GM12878 (cell line): ENCODE results near the gene PI4KA. TPM values are rescaled to one million over a fixed set of nuclear protein-coding genes. Genes with fewer than 3 reads are reported as not detected.

Source experiments
- ATAC-seq: fragments of 200-7000 bp; cut with Tn5 transposase; 3 replicates; pipeline ENCODE4 v1.9.1; 2020; ENCODE audit warnings: mild to moderate bottlenecking, moderate library complexity
- BruUV-seq: library from RNA; stranded (reverse); fragments of 400-500 nt; replicated peaks from 2 replicates; lab custom pipeline; 2021; lab: Mats Ljungman, UMichigan
- CTCF ChIA-PET: fragments of 300-600 bp; sonication (Branson Sonifier 250); formaldehyde crosslinking; extraction: SDS; loops from one replicate; lab custom pipeline; 2021; ENCODE audit warnings: inconsistent platforms; lab: Yijun Ruan, JAX
- POLR2A ChIA-PET: fragments of 350-600 bp; formaldehyde crosslinking; extraction: SDS; loops from one replicate; lab custom pipeline; 2021; ENCODE audit warnings: inconsistent platforms; lab: Charles Lee
- RAD21 ChIA-PET: fragments of 300-600 bp; sonication (Branson Sonifier 250); formaldehyde crosslinking; loops from one replicate; lab custom pipeline; 2023; ENCODE audit warnings: antibody characterized with exemption; ENCODE audit not compliant: unreplicated experiment; lab: Charles Lee
- SMC1A ChIA-PET: fragments of 300-600 bp; sonication (Branson Sonifier 250); formaldehyde crosslinking; loops from one replicate; lab custom pipeline; 2023; ENCODE audit not compliant: unreplicated experiment, uncharacterized antibody; lab: Charles Lee
- DNase-seq: peaks from one replicate; pipeline ENCODE4 v3.0.0-alpha.2; 2011; ENCODE audit warnings: low read depth, low spot score
- FAIRE-seq: peaks from 3 replicates; lab custom pipeline; 2011; peaks lifted over from hg19 to GRCh38; lab: Jason Lieb, UNC
- H2AFZ ChIP-seq: 2 replicates; pipeline ENCODE4 v1.6.0; 2011; ENCODE audit warnings: low read depth, low read length, control low read depth; ENCODE audit not compliant: control insufficient read depth
- H3K27ac ChIP-seq: 2 replicates; pipeline ENCODE4 v1.5.1; 2011; ENCODE audit warnings: control low read depth; ENCODE audit not compliant: control insufficient read depth, insufficient read depth
- H3K27me3 ChIP-seq, 2 experiments: replicated peaks in 1 of 2; 2 replicates each; pipeline versions ENCODE4 v1.6.0 to v1.6.1; 2011; ENCODE audit warnings: low read length in 1 of 2; ENCODE audit not compliant: control insufficient read depth in 2 of 2, insufficient read depth in 2 of 2
- H3K36me3 ChIP-seq, 2 experiments: 2 replicates each; pipeline ENCODE4 v1.5.1; 2011; ENCODE audit warnings: low read length in 1 of 2; ENCODE audit not compliant: control insufficient read depth in 2 of 2, insufficient read depth in 2 of 2
- H3K4me1 ChIP-seq: 2 replicates; pipeline ENCODE4 v1.6.1; 2011; ENCODE audit warnings: mild to moderate bottlenecking, low read length, moderate library complexity, mixed read lengths; ENCODE audit not compliant: control insufficient read depth, insufficient read depth
- H3K4me2 ChIP-seq: 2 replicates; pipeline ENCODE4 v1.6.0; 2011; ENCODE audit warnings: control low read depth; ENCODE audit not compliant: control insufficient read depth, insufficient read depth
- H3K4me3 ChIP-seq: fragments of 200-600 bp; sonication (generic); 2 replicates; pipeline ENCODE4 v1.5.1; 2016
- H3K79me2 ChIP-seq: 2 replicates; pipeline ENCODE4 v1.6.0; 2011; ENCODE audit warnings: low read length; ENCODE audit not compliant: control insufficient read depth, insufficient read depth
- H3K9ac ChIP-seq: 2 replicates; pipeline ENCODE4 v1.8.0; 2011; ENCODE audit warnings: low read length, control low read depth, mixed read lengths; ENCODE audit not compliant: control insufficient read depth, insufficient read depth
- H3K9me3 ChIP-seq: replicated peaks from 3 replicates; pipeline ENCODE4 v1.5.1; 2011; ENCODE audit warnings: mild to moderate bottlenecking, low read length; ENCODE audit not compliant: control insufficient read depth, insufficient read depth
- H4K20me1 ChIP-seq: 2 replicates; pipeline ENCODE4 v1.6.0; 2011; ENCODE audit not compliant: control insufficient read depth, insufficient read depth
- CBX5 ChIP-seq: sonication (generic); IDR thresholded peaks from 2 replicates; pipeline ENCODE4 v1.6.1; 2016; ENCODE audit warnings: low read depth, moderate library complexity, mild to moderate bottlenecking, inconsistent platforms
- CREB1 ChIP-seq: IDR thresholded peaks from 2 replicates; pipeline ENCODE4 v1.6.1; 2012; ENCODE audit warnings: low read depth, mild to moderate bottlenecking, inconsistent platforms
- EED ChIP-seq: sonication (generic); IDR thresholded peaks from 2 replicates; pipeline ENCODE4 v1.6.1; 2016; ENCODE audit warnings: antibody characterized with exemption, low read depth
- EP300 ChIP-seq, 2 experiments: fragments of 150-350 bp in 1 of 2; IDR thresholded peaks; 2 replicates each; pipeline ENCODE4 v1.6.1; 2011 to 2012; ENCODE audit warnings: low read depth in 2 of 2, low read length in 2 of 2, borderline replicate concordance in 1 of 2, improper control_type of control experiment in 1 of 2, inconsistent platforms in 1 of 2; ENCODE audit not compliant: control insufficient read depth in 1 of 2
- JUND ChIP-seq: IDR thresholded peaks from 2 replicates; pipeline ENCODE4 v1.6.1; 2012; ENCODE audit warnings: low read depth, mild to moderate bottlenecking, low read length, improper control_type of control experiment, moderate library complexity
- MEF2B ChIP-seq: fragments of 450-650 bp; IDR thresholded peaks from 2 replicates; pipeline ENCODE4 v1.6.1; 2018; ENCODE audit warnings: mild to moderate bottlenecking, moderate library complexity; ENCODE audit not compliant: partially characterized antibody, poor library complexity, severe bottlenecking
- MTA2 ChIP-seq: fragments of 450-650 bp; IDR thresholded peaks from 2 replicates; pipeline ENCODE4 v1.6.1; 2016; ENCODE audit warnings: low read depth, mild to moderate bottlenecking, moderate library complexity
- MTA3 ChIP-seq: IDR thresholded peaks from 2 replicates; pipeline ENCODE4 v1.6.1; 2012; ENCODE audit warnings: low read length, inconsistent platforms, borderline replicate concordance
- NBN ChIP-seq: fragments of 450-650 bp; IDR thresholded peaks from 2 replicates; pipeline ENCODE4 v1.6.1; 2016
- NFYB ChIP-seq: IDR thresholded peaks from 2 replicates; pipeline ENCODE4 v1.6.1; 2011; ENCODE audit warnings: low read depth, mild to moderate bottlenecking, low read length, improper control_type of control experiment, moderate library complexity; ENCODE audit not compliant: insufficient read depth
- NR2C1 ChIP-seq: fragments of 450-650 bp; IDR thresholded peaks from 2 replicates; pipeline ENCODE4 v1.6.1; 2017; ENCODE audit warnings: antibody characterized with exemption, mild to moderate bottlenecking, moderate library complexity
- PAX8 ChIP-seq: fragments of 450-650 bp; IDR thresholded peaks from 2 replicates; pipeline ENCODE4 v1.6.1; 2017; ENCODE audit warnings: mild to moderate bottlenecking, moderate library complexity
- SMARCA5 ChIP-seq: fragments of 450-650 bp; IDR thresholded peaks from 2 replicates; pipeline ENCODE4 v1.6.1; 2017; ENCODE audit warnings: mild to moderate bottlenecking
- TAF1 ChIP-seq: IDR thresholded peaks from 2 replicates; pipeline ENCODE4 v1.6.1; 2011; ENCODE audit warnings: mild to moderate bottlenecking, low read depth, low read length, borderline replicate concordance
- WRNIP1 ChIP-seq: IDR thresholded peaks from 2 replicates; pipeline ENCODE4 v1.6.1; 2011; ENCODE audit warnings: low read depth, low read length, improper control_type of control experiment, borderline replicate concordance
- WGBS: methylation state at CpG from one replicate; pipeline ENCODE4 v1.1.6; 2016; ENCODE audit warnings: low lambda C conversion rate; ENCODE audit not compliant: insufficient replicate concordance, insufficient coverage; ENCODE audit errors: missing lambda C conversion rate; 5-methylcytosine and 5-hydroxymethylcytosine counted together
- in situ Hi-C: fragments of 300-500 bp; cut with MboI; formaldehyde crosslinking; loops from 9 replicates; pipeline ENCODE4 v1.14.3; 2018; ENCODE audit warnings: mixed read lengths
- intact Hi-C: fragments of 100-400 bp; cut with micrococcal nuclease; formaldehyde crosslinking; loops from one replicate; pipeline ENCODE4 v1.14.2; 2022; ENCODE audit not compliant: unreplicated experiment
- polyA plus RNA-seq, 11 experiments: library from polyadenylated mRNA; depleted of rRNA in 4 of 11; unstranded in 6 of 11; stranded (reverse) in 5 of 11; fragments of >200 nt; fragmentation: Nextera tagmentation in 4 of 11; fragmentation: Illumina TruSeq in 1 of 11; extraction: Ambion mirVana in 4 of 11; extraction: Trizol in 1 of 11; gene quantifications; 1 replicate in 1 of 11; 2 replicates in 10 of 11; pipeline versions ENCODE4 v1.2.1 to v1.2.3, GENCODE V29; 2011 to 2016; ENCODE audit warnings: inconsistent platforms in 2 of 11, missing spikeins in 2 of 11, low read depth in 1 of 11
- total RNA-seq, 4 experiments: library from RNA; depleted of rRNA in 3 of 4; stranded (reverse); fragments of >200 nt in 3 of 4; fragmentation: Illumina TruSeq in 1 of 4; extraction: Trizol in 1 of 4; gene quantifications; 2 replicates each; pipeline versions ENCODE4 v1.2.1 to v1.2.3, GENCODE V29; 2013 to 2021
- TF ChIP-seq, protein P1 (sequence below): fragments of 450-650 bp; IDR thresholded peaks from 2 replicates; pipeline ENCODE4 v1.6.1; 2016; ENCODE audit warnings: mild to moderate bottlenecking, moderate library complexity, borderline replicate concordance
- TF ChIP-seq, protein P2 (sequence below): IDR thresholded peaks from 2 replicates; pipeline ENCODE4 v1.6.1; 2012; ENCODE audit warnings: mild to moderate bottlenecking, low read depth, low read length
- TF ChIP-seq, protein P3 (sequence below): IDR thresholded peaks from 2 replicates; pipeline ENCODE4 v1.6.1; 2011; ENCODE audit warnings: low read depth, low read length, improper control_type of control experiment, borderline replicate concordance

PI4KA gene
- total and polyA plus RNA-seq, 10 of the 15 experiments (the other 5 are each of a cell fraction or from before 2014, with no cell fraction given), result 4.2 to 78.4 (median 42.1) TPM

DNA sequence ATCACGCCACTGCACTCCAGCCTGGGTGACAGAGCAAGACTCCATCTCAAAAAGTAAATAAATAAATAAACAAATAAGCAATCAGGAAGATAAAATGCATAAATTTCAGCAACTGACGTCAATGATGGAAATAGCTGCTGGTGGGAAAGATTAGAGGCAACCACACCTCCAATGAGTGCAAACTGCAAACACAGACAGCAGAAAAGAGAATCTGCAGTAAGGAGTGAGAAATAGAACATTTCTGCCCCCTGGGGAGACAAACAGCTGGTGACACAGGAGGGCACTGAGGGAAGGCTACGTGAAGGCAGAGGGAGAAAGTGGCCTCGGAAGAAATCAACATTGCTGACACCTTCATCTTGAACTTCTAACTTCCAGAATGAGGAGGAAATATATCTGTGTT, 6.5 kb downstream of the PI4KA start:
- no peaks in the 10 kb centered on the region for H3K27me3 ChIP-seq
- ChIA-PET RAD21 (no interaction called here), SMC1A (no interaction called here), CTCF (no interaction called here), POLR2A (no interaction called here)
- intact Hi-C loops, result no loop called here
- no peak overlapping the region for H3K4me3 ChIP-seq
- DNase-seq, result no peak
- no TSS peak for BruUV-seq
- 63% methylated on average over 4 of the region's 4 CpGs for WGBS
- in situ Hi-C loops, result no loop called here
- FAIRE-seq, result no peak
- no peak overlapping the region for H3K27ac ChIP-seq
- peaks cover 2% of the 10 kb centered on the region for H3K4me1 ChIP-seq
- peak overlapping the region; percentile 4; the same call in 1 of the 2 replicates for H3K4me2 ChIP-seq
- no peaks in the 10 kb centered on the region for H3K9me3 ChIP-seq
- H3K36me3 ChIP-seq, result no peaks in the 10 kb centered on the region; a peak in 1 of 4 replicates
- H2AFZ ChIP-seq, result no peak overlapping the region
- no peaks in the 10 kb centered on the region; the same call in 1 of the 2 replicates for H4K20me1 ChIP-seq
- peak; percentile 34; the same call in 2 of the 3 replicates for ATAC-seq
- H3K79me2 ChIP-seq, result peaks cover 47% of the 10 kb centered on the region
- no peak overlapping the region for H3K9ac ChIP-seq
- TF ChIP-seq TAF1 (no peak), EP300 (IDR thresholded peaks at IDR 0.05; ENCODE audit: borderline replicate concordance in 1 of 2, control insufficient read depth in 1 of 2, low read depth in 2 of 2, low read length in 2 of 2) (no peak), MTA3 (no peak), PAX8 (no peak), CREB1 (no peak), NBN (no peak), EED (no peak), NFYB (no peak), MEF2B (no peak), WRNIP1 (no peak), SMARCA5 (no peak), JUND (no peak), CBX5 (no peak), NR2C1 (no peak), MTA2 (no peak)
- TF ChIP-seq, protein P1, sequence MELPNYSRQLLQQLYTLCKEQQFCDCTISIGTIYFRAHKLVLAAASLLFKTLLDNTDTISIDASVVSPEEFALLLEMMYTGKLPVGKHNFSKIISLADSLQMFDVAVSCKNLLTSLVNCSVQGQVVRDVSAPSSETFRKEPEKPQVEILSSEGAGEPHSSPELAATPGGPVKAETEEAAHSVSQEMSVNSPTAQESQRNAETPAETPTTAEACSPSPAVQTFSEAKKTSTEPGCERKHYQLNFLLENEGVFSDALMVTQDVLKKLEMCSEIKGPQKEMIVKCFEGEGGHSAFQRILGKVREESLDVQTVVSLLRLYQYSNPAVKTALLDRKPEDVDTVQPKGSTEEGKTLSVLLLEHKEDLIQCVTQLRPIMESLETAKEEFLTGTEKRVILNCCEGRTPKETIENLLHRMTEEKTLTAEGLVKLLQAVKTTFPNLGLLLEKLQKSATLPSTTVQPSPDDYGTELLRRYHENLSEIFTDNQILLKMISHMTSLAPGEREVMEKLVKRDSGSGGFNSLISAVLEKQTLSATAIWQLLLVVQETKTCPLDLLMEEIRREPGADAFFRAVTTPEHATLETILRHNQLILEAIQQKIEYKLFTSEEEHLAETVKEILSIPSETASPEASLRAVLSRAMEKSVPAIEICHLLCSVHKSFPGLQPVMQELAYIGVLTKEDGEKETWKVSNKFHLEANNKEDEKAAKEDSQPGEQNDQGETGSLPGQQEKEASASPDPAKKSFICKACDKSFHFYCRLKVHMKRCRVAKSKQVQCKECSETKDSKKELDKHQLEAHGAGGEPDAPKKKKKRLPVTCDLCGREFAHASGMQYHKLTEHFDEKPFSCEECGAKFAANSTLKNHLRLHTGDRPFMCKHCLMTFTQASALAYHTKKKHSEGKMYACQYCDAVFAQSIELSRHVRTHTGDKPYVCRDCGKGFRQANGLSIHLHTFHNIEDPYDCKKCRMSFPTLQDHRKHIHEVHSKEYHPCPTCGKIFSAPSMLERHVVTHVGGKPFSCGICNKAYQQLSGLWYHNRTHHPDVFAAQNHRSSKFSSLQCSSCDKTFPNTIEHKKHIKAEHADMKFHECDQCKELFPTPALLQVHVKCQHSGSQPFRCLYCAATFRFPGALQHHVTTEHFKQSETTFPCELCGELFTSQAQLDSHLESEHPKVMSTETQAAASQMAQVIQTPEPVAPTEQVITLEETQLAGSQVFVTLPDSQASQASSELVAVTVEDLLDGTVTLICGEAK, result no peak
- TF ChIP-seq, protein P2, sequence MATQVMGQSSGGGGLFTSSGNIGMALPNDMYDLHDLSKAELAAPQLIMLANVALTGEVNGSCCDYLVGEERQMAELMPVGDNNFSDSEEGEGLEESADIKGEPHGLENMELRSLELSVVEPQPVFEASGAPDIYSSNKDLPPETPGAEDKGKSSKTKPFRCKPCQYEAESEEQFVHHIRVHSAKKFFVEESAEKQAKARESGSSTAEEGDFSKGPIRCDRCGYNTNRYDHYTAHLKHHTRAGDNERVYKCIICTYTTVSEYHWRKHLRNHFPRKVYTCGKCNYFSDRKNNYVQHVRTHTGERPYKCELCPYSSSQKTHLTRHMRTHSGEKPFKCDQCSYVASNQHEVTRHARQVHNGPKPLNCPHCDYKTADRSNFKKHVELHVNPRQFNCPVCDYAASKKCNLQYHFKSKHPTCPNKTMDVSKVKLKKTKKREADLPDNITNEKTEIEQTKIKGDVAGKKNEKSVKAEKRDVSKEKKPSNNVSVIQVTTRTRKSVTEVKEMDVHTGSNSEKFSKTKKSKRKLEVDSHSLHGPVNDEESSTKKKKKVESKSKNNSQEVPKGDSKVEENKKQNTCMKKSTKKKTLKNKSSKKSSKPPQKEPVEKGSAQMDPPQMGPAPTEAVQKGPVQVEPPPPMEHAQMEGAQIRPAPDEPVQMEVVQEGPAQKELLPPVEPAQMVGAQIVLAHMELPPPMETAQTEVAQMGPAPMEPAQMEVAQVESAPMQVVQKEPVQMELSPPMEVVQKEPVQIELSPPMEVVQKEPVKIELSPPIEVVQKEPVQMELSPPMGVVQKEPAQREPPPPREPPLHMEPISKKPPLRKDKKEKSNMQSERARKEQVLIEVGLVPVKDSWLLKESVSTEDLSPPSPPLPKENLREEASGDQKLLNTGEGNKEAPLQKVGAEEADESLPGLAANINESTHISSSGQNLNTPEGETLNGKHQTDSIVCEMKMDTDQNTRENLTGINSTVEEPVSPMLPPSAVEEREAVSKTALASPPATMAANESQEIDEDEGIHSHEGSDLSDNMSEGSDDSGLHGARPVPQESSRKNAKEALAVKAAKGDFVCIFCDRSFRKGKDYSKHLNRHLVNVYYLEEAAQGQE, result no peak
- TF ChIP-seq, protein P3, sequence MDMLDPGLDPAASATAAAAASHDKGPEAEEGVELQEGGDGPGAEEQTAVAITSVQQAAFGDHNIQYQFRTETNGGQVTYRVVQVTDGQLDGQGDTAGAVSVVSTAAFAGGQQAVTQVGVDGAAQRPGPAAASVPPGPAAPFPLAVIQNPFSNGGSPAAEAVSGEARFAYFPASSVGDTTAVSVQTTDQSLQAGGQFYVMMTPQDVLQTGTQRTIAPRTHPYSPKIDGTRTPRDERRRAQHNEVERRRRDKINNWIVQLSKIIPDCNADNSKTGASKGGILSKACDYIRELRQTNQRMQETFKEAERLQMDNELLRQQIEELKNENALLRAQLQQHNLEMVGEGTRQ, result no peak
